Measurements from ENCODE around the gene DNAJC15.

- TF ChIP-seq, protein P1, sequence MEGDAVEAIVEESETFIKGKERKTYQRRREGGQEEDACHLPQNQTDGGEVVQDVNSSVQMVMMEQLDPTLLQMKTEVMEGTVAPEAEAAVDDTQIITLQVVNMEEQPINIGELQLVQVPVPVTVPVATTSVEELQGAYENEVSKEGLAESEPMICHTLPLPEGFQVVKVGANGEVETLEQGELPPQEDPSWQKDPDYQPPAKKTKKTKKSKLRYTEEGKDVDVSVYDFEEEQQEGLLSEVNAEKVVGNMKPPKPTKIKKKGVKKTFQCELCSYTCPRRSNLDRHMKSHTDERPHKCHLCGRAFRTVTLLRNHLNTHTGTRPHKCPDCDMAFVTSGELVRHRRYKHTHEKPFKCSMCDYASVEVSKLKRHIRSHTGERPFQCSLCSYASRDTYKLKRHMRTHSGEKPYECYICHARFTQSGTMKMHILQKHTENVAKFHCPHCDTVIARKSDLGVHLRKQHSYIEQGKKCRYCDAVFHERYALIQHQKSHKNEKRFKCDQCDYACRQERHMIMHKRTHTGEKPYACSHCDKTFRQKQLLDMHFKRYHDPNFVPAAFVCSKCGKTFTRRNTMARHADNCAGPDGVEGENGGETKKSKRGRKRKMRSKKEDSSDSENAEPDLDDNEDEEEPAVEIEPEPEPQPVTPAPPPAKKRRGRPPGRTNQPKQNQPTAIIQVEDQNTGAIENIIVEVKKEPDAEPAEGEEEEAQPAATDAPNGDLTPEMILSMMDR (conservative IDR thresholded peaks at IDR 0.05; ENCODE audit: low read depth, low read length) = no peak
- TF ChIP-seq POLR2A (IDR thresholded peaks at IDR 0.05; ENCODE audit: low read depth, low read length) = no peak
These were observed 77.3 kb downstream of the DNAJC15 start for GRCh38 chr13:43100667-43101066.
